ENCODE data around the gene PTPN22.

DNA sequence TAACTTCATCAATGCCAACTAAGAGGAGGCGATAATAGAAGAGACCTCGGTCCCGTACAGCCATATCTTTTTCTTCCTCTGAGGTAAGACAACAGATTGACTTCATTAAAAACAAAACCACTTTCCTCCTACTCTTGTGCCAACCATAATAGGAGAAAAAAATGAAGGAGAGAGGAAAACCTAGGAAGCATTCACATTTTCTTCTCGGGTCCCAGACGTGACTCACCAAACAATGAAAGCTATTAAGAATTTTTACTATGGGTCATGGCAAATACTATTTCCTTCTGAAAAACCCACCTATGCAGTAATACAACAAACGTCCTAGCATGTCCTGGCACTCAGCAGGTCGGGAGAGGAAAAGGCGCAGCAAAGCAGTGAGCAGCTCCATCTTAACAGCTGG lies 24.4 kb upstream of the PTPN22 start:
- TF ChIP-seq EZH2phosphoT487 (IDR thresholded peaks at IDR 0.05; ENCODE audit: insufficient read depth, low read depth) (no peak), EZH2 (IDR thresholded peaks at IDR 0.05; ENCODE audit: insufficient read depth, poor library complexity, severe bottlenecking) (no peak)

All from GM23248 (cell line).